KOPT-K1 (cell line): ENCODE results near the gene TAF3.

ENCODE experiments used
- H3K27ac ChIP-seq: fragments of 200-600 bp; sonication (generic); 2 replicates; pipeline ENCODE4 v1.5.1; 2016; ENCODE audit warnings: antibody characterized with exemption, mild to moderate bottlenecking, low read depth, low read length; ENCODE audit not compliant: poor library complexity, severe bottlenecking
- H3K36me3 ChIP-seq: fragments of 200-600 bp; sonication (generic); 2 replicates; pipeline ENCODE4 v1.5.1; 2017; ENCODE audit warnings: antibody characterized with exemption, mild to moderate bottlenecking, low read length, moderate library complexity; ENCODE audit not compliant: insufficient read depth
- H3K9me3 ChIP-seq: fragments of 200-600 bp; sonication (generic); 2 replicates; pipeline ENCODE4 v1.5.1; 2017; ENCODE audit warnings: antibody characterized with exemption, low read length, mild to moderate bottlenecking; ENCODE audit not compliant: insufficient read depth, poor library complexity, severe bottlenecking

TAF3 gene

DNA sequence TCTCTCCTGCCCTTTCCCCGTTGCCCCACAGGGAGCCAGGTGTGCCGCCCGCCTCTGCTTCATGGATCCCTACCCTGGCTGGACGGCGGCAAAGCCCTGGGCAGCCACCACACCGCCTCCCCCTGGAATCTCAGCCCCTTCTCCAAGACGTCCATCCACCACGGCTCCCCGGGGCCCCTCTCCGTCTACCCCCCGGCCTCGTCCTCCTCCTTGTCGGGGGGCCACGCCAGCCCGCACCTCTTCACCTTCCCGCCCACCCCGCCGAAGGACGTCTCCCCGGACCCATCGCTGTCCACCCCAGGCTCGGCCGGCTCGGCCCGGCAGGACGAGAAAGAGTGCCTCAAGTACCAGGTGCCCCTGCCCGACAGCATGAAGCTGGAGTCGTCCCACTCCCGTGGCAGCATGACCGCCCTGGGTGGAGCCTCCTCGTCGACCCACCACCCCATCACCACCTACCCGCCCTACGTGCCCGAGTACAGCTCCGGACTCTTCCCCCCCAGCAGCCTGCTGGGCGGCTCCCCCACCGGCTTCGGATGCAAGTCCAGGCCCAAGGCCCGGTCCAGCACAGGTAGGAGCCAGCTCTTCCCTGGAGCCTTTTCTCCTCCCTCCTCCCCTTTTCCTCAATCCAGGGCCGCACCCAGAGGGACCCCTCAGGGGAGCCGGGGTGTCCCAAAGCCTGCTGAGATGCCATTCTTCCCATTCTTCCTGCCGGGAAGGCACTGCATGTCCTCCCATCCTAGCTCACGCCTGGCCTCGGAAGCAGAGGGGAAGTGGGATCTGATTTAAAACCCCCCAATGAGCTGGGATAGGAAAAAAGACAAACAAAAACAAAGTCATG lies 240.2 kb downstream of the TAF3 start:
- Histone ChIP-seq H3K27ac (peak overlapping the region; percentile 93), H3K36me3 (peaks cover 79% of the 10 kb centered on the region), H3K9me3 (no peaks in the 10 kb centered on the region)

- peaks cover 88% of the 10 kb centered on the region for H3K36me3 ChIP-seq
- H3K27ac ChIP-seq = peak overlapping the region; percentile 93
- H3K9me3 ChIP-seq = no peaks in the 10 kb centered on the region
Observed at GRCh38 chr10:8059191-8059936, 241.1 kb downstream of the TAF3 start.

- H3K27ac ChIP-seq = peak overlapping the region; percentile 93
Observed at GRCh38 chr10:8060010-8060703, 241.9 kb downstream of the TAF3 start.

GRCh38 chr10:8060704-8061121 lies 242.4 kb downstream of the TAF3 start:
- peak overlapping the region; percentile 93 for H3K27ac ChIP-seq
- peaks cover 98% of the 10 kb centered on the region for H3K36me3 ChIP-seq
- H3K9me3 ChIP-seq = no peaks in the 10 kb centered on the region

More at GRCh38 chr10:8060010-8060703, 241.9 kb downstream of the TAF3 start:
- Histone ChIP-seq H3K36me3 (peaks cover 96% of the 10 kb centered on the region), H3K9me3 (no peaks in the 10 kb centered on the region)

DNA sequence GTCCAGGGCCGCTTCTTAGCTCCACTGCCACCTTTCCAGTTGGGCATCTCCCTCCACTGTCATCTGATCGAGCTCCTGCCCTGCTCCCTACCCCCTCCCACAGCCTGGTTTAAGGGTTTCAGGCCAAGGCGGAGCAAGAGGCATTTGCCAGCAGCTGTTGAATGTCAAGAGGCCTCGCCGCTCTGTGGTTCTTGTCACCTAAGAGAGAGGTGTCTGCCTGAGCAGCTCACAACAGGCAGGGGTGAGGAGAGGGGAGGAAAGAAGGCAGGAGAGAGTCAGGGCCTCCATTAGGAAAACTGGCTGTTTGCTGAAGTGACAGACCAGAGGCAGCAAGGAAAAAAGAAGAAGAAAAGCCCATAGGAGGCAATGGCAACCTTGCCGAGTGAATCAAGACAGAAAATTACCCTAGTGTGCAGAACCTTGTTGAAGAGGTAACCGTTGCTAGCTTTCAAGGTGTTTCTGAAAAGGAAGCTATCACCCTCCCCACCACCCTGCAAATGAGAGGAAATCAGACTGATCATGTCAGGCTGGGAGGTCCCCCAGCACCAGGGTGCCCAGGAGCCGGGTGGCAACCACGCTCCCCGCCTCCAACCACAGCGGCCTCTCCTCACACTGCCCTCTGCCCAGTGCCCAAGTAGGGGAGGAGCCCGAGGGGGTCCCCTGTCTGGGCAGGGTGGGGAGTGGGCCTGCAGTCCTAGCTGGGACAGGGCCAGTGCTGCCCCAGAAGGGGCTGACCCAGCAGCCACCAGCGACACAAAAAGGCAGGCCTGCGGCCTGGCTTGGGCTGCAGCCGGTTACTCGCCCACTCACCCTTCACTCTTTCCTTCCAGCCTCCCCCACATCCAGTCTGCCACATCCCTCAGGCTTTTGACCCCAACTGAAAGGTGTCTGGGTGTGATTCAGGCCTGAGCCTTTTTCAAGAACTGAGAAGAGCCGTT lies 243.2 kb downstream of the TAF3 start:
- Histone ChIP-seq H3K27ac (peak overlapping the region; percentile 93), H3K36me3 (peaks cover 100% of the 10 kb centered on the region), H3K9me3 (no peaks in the 10 kb centered on the region)

DNA sequence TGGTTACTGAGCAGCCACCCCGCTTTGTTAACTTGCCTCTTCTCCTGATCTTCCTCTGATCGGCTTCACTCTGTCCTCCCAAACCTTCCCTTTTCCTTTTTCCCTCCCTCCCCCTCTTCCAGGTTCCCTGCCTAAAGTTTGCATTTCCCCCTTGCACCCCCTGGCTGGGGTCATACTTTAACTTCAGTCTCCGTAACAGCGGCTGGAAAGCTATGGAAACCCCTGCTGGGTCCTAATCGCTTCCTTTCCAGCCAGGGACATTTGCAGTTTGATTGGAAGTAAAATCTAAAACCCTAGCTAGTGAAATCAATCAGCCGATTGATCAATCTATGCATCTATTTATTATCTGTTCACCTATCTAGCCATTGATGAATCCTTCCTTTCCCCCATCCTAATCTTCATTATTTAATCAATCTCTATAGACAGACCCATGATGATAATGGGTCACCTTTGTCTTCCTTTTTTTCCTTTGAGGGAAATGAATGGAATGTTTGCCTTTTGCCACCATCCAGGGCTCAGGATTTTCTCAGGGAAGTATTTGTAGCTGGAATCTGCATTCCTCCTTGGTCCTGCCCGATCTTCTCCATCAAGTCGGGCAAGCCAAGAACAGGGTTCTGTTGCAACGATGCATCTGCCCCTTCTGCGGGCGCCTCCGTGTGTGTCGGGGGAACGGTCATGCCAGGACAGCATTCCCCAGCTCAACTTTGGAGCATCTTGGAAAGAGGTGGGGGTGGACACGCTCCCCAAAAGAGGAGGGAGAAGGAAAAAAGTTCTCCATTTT lies 245.0 kb downstream of the TAF3 start:
- Histone ChIP-seq H3K36me3 (peaks cover 100% of the 10 kb centered on the region), H3K9me3 (no peaks in the 10 kb centered on the region), H3K27ac (peak overlapping the region; percentile 93)

GRCh38 chr10:8063935-8064334 lies 245.6 kb downstream of the TAF3 start:
- Histone ChIP-seq H3K9me3 (no peaks in the 10 kb centered on the region), H3K27ac (no peak overlapping the region), H3K36me3 (peaks cover 100% of the 10 kb centered on the region)

- H3K9me3 ChIP-seq = no peaks in the 10 kb centered on the region
- no peak overlapping the region for H3K27ac ChIP-seq
- peaks cover 100% of the 10 kb centered on the region for H3K36me3 ChIP-seq
Observed at GRCh38 chr10:8064436-8064835, 246.1 kb downstream of the TAF3 start.

- Histone ChIP-seq H3K27ac (no peak overlapping the region), H3K9me3 (no peaks in the 10 kb centered on the region), H3K36me3 (peaks cover 100% of the 10 kb centered on the region)
Observed at GRCh38 chr10:8065651-8066050, 247.3 kb downstream of the TAF3 start.

- Histone ChIP-seq H3K27ac (no peak overlapping the region), H3K36me3 (peaks cover 100% of the 10 kb centered on the region)
Observed at GRCh38 chr10:8066124-8066523, 247.8 kb downstream of the TAF3 start.

More at GRCh38 chr10:8066124-8066523, 247.8 kb downstream of the TAF3 start:
- H3K9me3 ChIP-seq = no peaks in the 10 kb centered on the region
